Astrocyte of the hippocampus (primary cell): ENCODE data around the gene STX11.

Experiments
- DNase-seq: peaks from one replicate; pipeline ENCODE4 v3.0.0; 2011; ENCODE audit warnings: low read depth, low spot score

Gene STX11

DNA sequence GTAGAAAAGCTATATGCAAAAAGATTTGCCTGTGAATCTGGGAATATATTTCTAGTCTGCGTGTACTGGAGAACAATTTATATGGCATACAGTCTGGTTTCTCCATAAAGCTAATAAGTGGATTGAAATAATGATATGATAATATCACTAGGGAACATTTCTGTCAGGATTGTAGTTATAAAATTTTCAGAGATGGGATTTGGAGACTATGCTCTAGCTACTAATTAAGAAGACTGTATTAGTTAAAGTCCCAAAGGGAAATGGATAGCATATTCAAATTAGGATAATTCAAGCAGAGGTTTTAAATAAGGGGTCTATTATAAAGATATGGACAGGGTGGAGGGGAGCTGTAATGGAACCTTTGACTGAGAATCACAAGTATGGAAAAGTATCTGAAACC is 7.2 kb upstream of the STX11 start:
- DNase-seq, result no peak

DNA sequence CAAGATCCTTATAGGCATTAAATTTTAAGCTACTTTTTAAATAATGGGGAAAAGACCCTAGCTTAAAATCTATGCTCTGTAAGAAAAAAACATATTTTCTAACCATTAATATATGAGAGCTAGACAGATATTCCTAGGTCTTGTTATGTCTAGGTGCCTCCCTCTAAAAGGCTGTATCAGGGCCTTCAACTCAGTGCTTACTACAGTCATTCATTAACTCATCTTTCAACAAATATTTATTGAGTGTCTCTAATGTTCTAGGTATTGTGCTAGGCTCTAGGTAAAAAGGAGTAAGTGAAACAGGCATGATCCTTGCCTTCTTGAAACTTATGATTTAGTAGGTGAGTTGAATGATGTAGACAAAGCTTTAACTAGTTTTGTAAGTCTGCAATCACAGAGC is 6.4 kb upstream of the STX11 start:
- DNase-seq, result no peak

DNA sequence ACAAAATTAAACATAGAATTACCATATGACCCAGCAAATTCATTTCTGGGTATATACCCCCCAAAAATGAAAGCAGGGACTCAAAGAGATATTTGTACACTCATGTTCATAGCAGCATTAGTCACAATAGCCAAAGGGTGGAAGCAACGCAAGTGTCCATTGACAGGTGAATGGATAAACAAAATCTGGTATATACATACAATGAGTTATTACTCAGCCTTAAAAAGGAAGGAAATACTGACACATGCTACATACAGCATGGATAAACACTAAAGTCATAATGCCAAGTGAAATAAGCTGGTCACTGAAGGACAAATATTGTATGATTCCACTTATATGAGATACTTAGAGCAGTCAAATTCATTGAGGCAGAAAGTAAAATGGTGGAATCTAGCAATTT is 5.3 kb upstream of the STX11 start:
- no peak for DNase-seq

DNA sequence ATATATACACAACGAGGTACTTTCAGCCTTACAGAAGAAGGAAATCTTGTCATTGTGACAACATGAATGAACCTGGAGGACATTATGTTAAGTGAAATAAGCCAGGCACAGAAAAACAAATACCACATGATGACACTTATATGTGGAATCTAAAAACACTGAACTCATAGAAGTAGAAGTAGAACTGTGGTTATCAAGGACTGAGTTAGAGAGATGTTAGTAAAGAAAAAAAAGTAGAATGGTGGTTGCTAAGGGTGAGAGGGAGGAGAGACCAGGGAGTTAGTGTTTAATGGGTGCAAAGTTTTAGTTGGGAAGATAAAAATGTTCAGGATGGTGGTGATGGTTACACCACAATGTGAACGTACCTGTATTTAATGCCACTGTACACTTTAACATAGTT is 4.8 kb upstream of the STX11 start:
- DNase-seq, result peak; percentile 6

DNA sequence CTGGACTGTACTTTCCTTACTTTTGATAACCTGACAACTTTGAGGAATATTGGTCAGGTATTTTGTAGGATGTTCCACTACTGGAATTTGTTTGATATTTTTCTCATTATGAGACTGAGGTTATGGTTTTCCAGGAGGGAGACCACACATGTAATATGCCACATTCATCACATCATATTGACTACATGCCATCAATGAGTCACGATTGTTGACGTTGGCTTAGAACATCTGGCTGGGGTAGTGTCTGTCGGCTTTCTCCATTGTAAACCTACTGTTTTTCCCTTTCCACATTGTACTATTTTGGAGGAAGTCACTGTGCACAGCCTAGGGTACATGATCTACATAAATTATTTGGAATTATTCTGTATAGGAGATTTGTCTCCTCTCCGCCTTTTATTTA is 1.4 kb upstream of the STX11 start:
- no peak for DNase-seq

DNA sequence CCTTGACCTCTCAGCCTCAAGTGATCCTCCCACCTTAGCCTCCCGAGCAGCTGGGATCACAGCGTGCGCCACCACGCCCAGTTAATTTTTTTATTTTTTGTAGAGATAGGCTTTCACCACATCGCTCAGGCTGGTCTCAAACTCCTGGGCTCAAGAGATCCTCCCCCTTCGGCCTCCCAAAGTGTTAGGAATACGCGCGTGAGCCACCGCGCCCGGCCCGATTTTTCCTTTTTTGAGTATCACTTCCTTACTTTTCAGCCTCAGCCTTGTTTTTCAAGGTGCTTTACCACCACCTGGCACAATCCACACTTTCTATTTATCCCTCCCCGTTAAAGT is 791 bp upstream of the STX11 start:
- no peak for DNase-seq

DNA sequence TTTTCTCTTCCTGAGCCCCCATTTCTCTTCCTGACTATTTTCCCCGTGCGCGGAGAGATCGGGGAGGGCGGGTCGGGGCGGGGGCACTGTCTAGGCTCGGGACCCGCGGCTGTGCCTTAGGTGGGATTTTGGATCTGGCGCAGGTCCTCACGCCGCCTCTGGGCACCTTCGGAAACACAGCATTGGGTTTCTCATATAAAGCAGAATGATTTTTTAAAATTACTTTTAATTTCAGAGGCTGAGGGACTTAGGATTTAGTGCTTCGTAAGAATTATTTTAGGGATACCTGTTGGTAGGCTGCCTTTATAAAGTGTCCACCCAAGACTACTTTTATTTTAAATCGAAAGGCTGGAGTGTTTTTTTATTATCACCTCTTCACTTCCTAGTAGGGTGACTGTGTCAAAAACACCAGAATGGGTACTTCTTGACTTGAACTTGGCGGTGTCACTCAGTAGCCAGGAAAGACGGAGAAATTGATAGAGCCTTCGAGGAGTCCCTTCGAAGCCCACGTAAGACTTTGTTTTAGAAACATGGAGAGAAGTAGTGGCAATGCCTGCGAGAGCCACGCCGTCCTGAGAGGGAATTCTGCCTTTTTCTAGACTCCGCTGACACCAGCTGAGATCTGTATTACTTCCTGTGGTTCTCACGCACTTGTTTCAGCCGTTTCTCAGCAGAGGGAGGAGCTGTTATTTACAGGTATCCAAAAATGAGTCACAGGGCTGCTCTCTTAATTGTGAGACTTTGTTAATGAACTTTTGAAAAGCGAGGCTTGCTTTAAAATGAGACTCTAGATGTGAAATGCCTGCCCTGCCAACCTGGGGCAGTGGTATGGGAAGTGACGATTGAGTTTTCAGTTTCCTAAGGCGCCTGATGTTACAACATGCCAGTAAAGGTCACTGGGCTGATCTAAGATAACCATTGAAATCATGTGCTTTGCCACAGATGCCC is 667 bp downstream of the STX11 start:
- DNase-seq, result peak; percentile 53

DNA sequence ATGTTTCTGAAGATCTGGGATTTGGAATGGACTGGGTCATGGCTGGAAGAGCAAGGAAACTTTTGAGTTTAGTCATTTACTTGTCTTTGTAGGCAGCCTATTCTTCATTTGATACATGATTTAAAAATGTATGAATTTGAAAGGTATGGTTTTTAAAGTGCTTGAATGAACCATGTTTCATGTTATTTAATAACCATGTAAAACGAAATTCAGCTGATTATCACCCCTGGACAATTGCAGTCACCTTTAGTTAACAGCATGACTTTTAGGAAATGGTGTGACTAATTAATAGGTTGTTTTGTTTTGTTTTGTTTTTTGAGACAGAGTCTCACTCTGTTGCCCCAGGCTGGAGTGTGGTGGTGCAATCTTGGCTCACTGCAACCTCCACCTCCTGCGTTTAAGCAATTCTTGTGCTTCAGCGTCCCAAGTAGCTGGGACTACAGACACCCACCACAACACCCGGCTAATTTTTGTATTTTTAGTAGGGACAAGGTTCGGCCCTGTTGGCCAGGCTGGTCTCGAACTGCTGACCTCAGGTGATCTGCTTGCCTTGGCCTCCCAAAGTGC is 2.1 kb downstream of the STX11 start:
- DNase-seq, result no peak

DNA sequence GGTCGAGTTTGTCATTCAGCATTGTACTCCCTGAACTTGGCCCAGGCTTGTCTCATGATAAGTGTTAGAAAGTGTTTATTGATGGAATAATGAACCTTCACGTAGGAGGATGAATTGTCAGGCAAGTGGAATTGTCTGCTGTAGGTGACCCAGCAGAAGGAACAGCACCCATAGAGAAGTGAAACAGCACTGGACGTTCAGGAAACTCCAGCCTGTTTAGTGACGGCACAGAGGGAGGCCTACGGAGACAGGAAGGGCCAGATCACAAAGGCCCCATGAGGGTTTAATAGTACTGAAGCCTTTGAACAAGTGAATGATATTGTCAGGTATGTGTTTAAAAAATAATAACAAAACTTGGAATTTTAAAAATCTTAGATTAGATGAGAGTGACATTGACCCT is 2.9 kb downstream of the STX11 start:
- DNase-seq, result no peak

DNA sequence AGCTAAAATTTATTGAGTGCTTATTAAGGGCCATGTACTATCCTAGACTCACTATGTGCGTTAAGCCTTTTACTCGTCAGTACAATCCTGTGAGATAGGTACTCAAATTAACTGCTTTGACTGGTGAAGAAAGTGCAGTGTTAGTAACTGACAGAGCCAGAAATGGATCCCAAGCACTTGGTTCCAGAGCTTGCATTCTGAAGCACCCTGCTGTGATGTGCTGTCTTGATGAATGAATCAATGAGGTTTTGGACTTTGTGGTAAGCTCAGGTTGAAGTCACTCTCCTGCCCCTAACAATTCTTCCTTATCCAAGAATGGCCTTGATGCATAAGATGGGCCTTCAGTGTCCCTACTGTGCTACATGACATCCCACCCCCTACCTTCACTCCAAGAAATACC is 3.7 kb downstream of the STX11 start:
- DNase-seq, result no peak

DNA sequence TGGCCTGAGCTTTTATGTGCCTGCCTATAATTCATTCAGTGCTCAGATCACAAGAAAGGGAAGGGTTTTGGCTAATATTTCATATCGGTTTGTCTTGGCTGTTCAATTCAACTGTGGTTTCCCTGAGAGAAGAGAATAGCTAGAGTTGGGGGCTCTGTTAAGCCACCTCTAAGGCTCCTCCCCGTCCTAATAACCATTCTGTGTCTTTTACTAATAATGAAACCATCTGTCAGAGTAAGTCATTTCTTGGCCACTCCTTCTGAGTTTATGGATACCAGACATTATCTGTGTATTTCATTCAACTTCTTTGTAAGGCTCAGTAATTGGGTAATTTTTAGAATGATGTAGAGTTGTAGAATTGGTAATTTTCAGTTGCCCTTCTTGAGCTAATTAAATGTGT is 5.2 kb downstream of the STX11 start:
- no peak for DNase-seq

DNA sequence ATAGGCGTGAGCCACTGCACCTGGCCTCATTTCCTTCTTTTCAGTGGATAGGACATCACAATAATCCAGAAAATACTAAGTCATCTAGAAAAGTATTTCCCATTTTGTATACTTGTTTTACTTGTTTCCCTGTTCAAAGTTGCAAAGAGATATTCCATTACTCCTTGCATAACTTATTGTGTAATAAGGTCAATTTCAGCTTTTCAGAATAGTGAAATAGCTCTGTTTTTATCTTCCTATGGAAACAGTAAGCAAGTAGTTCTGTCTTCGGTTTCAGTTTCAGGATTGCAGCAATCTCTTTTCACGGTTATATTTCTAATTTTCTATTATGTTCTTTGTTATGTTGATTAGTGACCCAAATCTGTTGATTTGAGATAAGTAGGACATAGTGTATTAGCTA is 6.0 kb downstream of the STX11 start:
- DNase-seq, result no peak

DNA sequence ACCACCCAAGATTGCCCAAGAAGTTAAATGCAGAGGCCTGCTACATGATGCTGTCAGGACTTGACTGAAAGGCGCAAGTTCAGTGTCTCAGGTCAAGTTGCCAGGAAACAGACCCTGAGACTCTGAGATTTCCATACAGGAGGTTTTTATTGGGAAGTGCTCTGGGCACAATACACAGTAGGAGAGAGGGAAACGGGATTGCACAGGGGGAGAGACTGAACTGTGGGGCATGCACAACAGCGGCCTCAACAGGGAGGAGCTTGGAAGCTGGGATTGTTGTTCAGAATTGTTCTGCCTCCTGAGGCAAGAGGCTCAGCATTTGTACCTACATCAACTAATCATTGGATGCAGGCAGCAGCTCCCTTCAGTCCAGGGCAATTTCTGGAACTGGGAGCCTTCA is 6.7 kb downstream of the STX11 start:
- no peak for DNase-seq

DNA sequence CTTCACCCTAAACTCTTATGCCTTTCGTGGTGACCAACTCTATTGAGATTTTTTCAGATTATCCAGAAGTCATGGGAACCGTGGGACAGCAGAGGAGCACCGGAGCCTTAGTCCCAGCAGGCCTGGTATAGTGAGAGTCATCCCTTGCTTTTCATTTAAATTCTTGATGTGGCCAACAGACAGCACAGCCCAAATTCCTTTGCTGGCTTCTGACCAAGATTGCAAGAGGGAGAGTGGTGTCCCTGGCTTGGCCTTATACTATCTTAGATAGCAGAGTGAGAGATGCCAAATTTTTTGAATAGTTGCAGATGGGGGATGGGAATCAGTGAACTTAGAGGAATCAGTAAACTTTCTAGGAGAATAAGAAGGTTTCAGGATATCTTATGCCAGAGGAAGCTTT is 7.8 kb downstream of the STX11 start:
- peak; percentile 94 for DNase-seq

DNA sequence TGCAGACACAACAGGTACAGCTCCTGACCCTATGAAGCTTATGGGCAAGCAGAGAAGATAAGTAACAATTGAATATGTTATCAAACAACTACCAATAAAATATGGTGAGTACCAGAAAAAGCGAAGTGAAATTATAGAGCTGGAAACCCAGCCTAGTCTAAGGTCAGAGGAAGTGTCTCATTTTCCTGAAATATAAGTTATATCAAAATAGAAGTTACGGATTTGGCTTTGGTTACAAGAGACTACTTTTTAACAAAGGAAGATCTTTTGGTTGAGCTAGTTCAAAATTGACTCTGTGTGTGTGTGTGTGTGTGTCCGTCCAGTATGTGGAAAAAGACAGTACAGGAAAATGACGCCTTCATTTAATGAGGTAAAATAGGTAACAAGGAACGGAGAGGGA is 8.9 kb downstream of the STX11 start:
- no peak for DNase-seq

DNA sequence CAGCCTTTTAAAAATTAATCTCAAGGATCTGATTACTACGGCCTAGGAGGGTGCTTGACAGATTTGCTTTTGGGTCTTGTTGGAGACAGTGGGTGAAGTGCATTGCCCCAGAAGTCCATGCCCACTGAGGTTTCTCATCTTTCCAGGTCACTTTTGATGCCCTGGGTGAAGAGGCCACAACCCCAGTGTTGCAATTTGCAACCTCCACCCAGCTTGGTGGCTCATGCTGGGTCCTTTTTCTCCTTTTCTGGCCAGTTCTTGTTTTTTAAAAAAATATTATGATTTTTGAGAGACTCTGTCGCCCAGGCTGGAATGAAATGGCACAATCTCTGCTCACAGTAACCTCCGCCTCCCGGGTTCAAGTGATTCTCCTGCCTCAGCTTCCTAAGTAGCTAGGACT is 9.4 kb downstream of the STX11 start:
- no peak for DNase-seq

DNA sequence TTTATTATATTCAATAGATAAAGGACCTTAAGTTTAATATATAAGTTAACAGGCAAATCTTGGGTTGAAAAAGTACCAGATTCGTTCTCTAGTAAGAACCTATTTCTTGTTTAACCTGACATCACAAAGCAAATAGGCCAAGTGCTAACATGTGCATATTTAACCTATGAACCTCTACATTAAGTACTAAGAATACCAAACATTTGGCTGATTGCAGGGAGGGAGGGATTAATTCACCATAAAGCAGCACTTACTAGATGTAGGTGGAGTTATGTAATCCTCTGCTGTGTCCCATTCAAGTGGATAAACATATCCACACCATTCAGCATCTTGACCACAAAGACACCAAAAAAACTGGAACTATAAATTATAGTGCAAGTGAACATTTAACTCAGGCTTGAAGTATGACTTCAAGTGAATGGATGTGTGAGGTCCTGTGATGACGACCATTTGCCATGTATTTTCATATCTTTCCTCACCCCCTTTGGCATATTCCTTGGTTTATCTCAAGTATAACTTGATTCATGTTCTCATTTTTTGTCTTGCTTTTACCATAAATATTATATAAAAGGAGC is 10.2 kb downstream of the STX11 start:
- DNase-seq, result no peak

DNA sequence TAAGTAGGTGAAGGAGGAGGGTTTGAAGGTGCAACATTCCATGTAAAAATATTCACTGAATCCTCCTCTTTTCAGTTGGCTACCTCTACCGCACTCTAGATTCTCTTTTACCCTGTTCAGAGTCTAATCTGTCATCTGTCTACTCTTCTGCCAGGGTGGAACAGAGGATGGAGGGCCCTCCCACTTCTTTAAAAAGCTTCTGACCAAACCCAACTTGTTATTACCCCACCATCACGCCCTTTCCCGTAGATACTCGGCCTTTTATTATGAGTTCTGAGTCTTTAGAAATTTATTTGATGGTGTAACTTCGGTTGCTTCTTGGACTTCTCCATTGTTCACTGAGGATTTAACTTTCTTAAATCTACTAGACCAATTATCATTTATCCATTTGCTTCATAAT is 11.7 kb downstream of the STX11 start:
- no peak for DNase-seq

DNA sequence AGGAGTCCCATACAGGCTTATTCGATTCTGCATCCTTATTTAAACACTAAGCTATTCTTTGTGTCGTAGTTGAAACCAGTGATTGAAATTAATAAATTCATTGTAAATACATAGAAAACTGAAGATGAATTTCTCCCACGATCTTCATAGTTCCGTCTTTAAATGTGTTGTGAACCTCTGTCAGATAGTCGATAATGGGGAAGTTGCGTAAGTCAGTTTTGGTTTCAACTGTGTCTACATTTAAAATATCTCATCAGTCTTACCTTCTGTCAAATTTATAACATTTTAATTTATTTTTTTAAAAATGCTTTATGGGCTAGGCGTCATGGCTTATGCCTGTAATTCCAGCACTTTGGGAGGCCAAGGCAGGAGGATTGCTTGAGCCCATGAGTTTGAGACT is 12.7 kb downstream of the STX11 start:
- no peak for DNase-seq

DNA sequence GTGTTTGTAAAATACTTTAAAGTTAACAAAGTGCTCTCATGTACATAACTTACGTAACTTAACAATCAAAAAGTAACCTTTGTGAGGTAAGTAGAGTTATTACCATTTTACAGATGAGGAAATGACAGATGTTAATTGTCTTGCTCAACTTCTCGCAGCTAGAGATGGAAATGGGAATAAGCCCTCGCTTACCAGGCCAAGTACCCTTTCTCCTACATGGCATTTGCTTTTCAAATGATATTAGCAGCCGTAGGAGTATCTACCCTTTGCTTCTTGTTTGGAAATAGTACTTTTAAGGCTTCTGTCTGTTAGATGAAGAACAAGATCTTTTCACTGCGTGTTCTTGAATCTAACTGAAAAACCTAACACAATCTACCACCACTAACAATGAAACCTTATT is 15.5 kb downstream of the STX11 start:
- no peak for DNase-seq

DNA sequence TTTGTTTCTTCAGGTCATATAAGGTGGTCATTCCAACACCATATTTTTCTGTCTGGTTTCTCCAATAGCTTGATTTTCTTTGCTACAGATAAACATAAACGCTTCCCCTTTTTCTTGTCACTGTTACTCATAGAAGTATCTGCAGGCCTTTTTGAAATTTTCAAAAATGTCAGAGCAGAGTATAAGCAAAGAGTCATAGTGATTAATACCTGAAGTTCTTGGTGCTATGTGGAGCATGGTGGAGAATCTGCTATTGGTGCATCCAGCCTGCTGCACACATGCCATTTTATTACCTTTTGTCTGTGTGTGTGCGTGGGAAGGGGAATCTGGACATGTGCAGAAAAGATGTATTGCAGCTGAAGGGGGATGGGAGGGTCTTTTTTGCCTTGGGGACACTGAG is 19.7 kb downstream of the STX11 start:
- no peak for DNase-seq

DNA sequence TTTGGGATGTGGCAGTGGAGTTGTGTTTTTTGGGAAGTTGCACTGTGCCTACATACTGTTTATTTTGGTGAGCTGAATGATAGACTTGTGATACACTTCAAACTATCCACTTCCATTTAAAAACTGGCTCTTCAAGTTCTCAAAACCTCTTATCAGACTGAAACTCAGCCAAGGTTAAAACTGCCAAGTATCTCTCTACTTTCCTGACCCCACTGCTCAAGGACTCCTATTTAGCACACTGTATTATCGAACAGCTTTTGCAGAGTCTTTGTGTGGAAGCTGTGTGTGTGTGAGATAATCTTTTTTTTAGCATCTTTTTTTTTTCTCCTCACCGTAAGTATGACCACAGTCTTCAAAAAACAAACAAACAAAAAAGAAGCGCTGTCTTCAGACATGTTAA is 21.1 kb downstream of the STX11 start:
- DNase-seq, result no peak

DNA sequence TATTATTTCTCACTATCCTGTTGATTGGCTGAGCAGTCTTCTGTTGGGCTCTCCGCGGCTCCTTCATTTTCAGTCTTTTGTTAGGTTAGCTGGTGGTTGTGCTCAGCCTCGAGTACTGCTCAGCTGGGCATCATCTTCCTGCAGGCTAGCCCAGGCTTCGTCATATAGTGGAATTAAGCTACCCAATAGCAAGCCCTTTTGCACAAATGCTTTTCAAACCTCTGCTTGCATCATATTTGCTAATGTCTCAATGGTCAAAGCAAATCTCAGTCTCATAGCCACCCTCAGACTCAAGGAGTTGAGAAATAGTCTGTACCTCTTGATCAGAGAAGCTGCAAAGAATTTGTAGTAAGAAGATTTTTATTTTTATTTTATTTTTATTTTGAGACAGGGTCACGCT is 23.7 kb downstream of the STX11 start:
- DNase-seq, result no peak
